PC-9 (cell line): ENCODE measurements around the gene DISP3.

Experiments used
- CTCF ChIP-seq: fragments of 200-600 bp; sonication (generic); conservative IDR thresholded peaks from 2 replicates; pipeline ENCODE4 v1.6.1; 2017; ENCODE audit warnings: mixed run types, antibody characterized with exemption, mild to moderate bottlenecking, moderate library complexity
- EZH2 ChIP-seq: fragments of 200-600 bp; sonication (generic); IDR thresholded peaks from 2 replicates; pipeline ENCODE4 v1.8.0; 2017; ENCODE audit warnings: antibody characterized with exemption, low read depth

- no peak for TF ChIP-seq CTCF
- no peak for TF ChIP-seq EZH2
Observed at GRCh38 chr1:11569551-11569950, 90.6 kb downstream of the DISP3 start.
